Inflammatory macrophage (primary cell): ENCODE data around the gene STARD10.

Experiments used
- DNase-seq, 2 donors: peaks; one replicate each; pipeline ENCODE4 v3.0.0-alpha.2; 2020 to 2022

Gene STARD10

DNA sequence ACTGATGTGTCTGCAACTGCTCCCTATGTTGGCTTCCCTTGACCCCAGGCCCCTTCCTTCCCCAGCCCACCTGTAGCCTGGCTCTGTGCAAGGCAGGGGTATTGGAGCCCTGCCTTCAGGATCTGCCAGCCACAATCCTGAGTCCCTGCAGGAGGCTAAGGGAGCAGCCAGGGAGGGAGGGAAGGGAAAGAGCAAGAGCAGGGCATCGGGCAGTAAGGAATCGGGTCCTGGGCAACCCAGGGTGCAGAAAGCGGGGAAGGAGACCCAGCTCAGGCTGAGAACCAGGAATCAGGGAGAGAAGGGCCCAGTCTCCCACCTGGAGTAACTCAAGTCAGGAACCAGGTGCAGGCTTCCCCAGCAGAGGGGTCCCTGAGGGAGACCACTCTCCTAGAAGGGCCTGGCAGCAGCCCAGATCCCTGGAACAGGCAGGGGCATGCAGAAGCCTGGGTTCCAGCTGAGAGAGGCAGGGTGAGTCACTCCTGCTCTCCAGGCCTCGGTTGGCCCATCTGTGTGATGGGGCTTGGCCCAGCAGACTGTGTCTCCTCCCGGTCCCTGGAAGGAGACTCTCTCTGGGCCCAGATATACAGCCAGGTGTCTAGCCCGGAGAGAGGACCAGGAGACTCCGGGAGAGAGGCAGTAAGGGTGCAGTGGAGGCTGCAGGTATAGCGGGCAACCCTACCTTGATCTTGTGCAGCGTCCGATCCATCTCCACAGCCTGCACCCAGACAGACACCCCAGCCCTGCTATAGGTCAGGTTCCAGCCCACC is 13.4 kb downstream of the STARD10 start:
- DNase-seq: no peak

DNA sequence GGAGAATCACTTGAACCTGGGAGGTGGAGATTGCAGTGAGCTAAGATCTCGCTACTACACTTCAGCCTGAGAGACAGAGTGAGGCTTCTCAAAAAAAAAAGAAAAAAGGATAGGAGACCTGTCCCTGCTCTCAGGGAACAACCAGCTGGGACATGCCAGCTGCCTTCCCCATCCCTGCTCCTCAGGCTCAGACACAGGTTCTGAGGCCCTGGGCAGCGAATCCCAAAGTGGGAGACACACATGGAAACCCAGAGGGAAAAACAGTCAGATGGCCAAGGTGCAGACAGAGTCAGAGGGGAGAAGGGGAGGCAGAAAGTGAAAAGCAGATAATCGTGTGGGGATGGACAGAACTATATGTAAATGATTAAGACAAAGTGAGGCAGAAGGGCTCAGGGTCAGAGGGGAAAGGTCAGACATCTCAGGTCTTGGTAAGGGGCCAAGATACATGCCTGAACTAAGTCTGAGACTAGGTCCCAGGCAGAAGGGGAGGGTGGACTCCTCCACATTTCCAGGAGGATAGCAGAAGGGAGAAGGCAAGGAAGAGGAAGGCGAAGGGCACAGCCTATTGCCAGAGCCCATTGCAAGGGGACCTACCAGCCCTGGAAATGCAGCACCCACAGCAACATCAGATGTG is 14.2 kb downstream of the STARD10 start:
- no peak for DNase-seq

DNA sequence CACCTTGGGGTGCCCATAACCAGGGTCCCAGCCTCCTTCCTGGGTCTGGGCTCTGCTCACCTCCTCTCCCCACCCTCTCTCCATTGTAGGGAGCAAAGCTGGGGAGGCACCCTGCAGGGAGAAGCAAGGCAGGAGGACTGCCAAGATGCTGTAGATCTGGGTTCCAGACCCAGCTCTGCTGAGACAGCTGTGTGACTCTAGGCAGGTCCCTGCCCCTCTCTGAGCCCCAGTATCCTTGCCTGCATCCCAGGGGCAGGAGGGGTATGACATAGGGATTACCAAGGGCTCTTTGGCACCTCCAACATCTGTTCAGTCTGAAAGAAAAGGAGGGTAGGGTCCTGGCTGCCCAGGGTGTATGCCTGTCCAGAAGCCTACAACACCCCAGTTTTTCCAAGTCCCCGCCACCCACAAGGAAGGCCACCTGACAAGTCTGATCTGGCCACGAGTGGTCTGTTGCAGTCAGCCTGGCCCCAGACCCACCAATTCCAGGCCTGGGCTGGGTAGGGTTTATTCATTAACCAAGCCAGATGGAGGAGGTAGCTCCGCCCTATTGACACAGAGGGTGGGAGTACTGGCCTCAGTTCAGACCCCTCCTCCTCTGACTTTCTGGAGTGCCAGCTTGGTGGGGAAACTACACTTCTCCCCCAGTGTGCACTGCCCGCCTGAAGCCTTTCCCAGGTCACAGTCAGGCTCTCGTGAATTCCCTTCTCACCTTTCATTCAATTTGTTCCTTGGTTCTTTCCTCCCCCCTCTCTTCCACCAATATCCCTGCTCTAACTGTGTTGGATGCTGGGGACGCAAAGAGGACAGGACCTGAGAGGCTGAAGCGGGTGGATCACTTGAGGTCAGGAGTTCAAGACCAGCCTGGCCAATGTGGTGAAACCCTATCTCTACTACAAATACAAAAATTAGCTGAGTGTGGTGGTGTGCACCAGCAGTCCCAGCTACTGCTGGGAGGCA is 15.0 kb downstream of the STARD10 start:
- no peak for DNase-seq

DNA sequence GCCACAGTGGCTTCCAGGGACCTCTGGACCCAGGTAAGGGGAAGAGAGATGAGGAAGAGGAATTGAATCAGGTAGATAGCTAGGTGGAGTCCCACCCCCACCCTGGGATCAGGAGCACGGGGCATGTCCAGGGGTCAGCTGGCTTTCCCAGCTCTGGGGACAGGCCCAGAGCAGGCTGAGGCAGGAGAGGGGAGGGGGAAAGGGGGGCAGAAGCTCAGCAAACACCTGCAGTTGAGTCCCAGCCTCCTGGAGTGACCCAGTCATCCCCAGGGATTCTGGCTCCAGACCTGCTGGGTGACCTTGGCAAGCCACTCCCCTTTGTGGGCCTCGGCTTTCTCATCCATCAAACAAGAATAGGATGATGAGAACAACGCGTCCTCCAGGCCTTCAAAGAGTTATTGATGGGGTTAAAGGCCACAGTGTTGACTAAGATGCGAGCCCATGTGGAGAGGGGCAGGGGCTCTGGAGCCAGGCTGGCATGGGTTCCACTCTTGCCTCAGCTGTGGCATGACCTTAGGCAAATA is 16.0 kb downstream of the STARD10 start:
- DNase-seq: no peak

DNA sequence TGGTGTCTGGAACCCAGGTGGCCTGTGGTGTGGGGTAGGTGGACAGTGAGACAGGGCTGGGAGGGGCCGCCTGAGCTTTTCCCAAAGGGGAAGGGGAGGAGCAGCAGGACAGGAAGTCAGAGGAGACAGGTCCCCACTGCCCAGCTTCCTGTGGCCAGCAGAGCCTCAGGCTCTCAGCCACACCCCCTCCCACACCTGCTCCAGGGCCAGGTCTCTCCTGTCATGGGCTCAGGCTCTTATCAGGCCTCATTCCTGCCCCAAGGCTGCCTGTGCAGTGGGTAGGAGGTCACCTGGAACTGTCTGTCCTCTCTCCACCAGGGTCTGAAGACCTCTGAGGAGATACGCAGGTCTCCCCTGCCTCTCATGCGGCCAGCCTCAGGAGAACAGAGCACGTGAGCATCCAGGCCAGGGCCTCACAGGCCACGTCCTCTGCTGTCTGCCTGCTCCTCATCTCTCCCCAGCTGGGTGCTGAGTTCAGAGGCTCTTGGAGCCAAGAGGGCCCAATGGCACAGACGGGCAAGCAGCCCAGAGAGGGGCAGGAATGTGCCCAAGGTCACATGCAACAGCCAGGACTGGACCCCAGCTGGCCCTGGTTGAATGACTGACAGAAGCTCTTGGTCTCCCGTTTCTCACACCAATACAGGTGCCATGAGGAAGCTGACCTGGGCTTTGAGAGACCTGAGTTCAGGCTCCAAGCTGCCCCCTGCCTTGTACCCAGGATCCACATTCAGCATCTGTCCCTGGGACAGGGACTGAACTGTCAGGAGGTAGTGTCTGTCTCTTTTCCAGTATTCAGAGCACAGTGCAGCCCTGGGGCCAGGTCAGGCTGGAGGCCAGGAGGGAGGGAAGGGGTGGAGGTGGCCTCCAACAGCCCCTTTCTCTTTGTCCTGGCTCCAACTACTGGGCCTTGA is 16.7 kb downstream of the STARD10 start:
- no peak for DNase-seq

DNA sequence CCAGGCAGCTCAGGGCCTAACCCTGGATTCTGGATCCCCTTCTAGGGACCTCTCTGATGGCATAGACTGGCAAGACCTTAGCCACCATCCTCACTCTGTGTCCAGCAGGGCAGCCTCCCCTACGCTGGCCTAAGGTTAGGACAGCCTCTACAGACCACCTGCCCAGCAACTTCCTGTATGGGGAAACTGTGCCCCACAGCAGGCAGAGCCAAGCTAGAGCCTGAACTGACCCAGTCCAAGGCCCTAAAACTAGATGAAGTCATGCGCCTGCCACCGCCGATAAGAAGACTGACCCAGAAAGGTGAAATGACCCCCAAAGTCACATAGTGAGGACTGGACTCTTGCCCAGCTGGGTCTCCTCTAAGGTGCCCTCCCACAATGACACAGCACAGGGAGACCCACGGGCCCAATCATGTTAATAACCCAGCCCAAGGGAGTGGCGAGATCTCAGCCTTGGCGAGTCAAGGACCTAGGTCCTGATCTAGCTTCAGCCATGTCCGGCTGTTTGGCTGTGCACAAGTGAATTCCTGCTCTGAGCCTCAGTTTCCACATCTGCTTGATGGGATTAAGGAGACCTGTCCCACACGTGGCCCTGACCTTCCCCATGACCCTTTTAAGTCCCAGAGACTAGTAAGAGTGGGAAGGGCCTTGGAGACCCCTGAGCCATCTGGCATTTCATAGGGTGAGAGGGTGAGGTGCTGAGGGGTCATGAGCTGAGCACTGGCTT is 17.6 kb downstream of the STARD10 start:
- DNase-seq: no peak

DNA sequence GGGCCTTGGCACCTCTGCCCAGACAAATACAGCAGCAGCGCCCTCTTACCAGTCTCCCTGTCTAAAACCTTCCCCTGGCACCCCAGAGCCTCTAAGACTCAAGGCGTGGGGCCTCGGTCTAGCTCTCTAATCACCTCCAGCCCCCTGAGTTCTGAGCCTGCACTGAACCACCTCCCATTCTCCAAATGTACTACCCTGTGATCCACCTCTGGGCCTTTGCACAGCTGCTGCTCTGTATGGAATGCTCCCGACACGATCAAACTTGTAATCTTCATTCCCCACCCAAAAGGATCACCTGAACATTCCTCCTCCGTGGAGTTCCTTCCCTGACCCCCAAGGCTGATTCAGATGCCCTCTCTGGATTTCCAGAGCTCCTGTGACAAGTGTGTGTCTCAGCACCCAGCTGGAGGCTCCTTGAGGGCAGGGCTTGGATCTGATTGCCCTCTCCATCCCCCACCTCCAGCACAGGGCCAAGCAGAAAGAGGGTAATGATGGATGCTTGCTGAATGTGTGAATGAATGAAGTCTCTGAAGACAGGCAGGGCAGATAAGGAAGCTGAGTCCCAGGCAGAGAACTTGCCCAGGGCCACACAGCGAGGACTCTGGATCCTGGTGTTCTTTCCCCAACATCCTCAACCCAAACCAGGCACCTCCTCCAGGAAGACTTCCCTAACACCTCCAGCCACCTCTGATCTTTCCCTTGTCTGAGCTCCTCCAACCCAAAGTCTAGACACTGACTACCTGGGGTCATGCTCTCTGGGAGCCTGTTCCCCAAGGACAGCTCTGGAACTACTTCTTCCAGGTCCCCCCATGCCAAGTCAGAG is 18.3 kb downstream of the STARD10 start:
- DNase-seq: no peak

DNA sequence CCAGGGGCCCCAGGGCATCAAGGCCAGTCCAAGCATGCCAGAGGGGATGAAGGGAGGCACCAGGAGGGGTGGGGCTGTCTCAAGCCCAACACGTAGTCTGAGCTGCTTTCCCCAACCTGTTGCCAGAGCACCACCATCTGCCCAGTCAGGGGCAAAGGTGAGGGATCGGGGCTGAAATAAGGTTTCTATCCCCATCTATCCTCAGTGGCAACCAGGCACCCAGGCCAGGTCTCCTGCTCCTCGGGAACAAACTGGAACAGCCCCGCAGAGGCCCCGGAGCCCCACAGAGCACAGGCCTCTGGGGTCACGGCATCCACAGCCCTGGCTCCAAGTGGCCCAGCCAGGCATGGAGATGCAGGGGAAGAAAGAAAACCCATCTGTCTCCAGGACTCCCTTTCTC is 19.3 kb downstream of the STARD10 start:
- no peak for DNase-seq

DNA sequence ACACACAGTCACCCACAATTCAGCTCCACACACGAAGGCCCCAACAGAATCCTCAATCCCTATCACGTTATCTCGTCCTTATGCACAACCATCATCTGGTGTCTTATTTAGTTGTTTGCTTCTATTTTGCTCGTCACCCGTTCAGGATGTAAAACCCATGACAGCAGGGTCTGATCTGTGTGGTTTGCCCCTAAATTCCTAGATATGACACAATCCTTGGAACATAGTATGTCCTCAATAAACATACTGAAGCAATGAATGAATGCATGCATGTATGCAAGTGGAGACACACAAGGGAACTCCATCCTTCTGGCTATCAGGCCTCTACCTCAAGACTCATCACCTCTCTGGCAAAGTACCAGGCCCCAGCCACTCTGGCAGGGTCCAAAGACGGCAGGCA is 20.2 kb downstream of the STARD10 start:
- no peak for DNase-seq

DNA sequence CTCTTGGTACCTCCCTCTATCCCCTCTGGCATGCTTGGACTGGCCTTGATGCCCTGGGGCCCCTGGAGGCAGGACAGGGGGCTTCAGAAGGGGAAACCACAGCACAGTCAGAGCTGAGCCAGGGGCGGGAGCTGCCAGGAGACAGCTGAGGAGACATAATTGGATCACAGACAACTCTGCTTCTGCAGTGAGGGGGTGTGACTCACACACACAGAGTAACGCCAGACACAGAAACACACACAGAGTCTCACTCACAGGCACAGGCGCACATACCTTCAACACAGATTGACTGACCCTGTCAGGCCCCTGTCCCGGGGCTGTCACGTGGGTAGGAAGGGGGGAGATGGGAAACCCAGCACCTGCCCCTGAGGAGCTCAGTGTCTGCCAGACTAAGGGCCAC is 20.6 kb downstream of the STARD10 start:
- DNase-seq: no peak

DNA sequence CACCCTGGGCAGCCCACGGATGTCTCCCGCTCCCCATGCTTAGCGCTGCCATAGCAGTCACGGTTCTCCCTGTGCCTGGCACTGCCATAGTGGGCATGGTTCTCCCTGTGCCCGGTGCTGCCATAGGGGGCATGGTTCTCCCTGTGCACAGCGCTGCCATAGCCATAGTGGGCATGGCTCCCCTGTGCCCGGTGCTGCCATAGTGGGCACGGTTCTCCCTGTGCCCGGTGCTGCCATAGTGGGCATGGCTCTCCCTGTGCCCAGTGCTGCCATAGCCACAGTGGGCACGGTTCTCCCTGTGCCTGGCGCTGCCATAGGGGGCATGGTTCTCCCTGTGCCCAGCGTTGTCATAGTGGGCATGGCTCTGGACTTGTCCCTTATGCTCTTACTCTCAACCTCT is 21.8 kb downstream of the STARD10 start:
- DNase-seq: no peak

DNA sequence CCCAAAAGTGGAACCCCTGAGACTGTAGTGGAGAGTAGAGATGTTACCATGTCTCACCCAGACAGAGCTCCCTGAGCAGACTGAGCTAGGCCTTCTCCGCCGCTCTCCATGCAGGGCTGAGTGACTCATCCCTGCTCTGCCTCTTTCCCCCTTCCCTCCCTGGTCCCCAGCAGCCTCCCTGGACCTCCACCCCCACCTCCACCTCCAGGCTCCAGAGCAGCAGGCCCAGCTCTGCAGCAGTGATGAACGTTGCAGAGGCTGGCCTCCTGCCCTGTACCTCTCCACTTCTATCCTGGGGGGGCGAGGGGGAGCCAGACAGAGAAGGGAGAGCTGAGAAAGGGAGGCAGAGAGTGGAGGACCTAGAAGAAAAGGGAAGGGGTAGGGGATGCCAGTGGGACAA is 22.3 kb downstream of the STARD10 start:
- no peak for DNase-seq

DNA sequence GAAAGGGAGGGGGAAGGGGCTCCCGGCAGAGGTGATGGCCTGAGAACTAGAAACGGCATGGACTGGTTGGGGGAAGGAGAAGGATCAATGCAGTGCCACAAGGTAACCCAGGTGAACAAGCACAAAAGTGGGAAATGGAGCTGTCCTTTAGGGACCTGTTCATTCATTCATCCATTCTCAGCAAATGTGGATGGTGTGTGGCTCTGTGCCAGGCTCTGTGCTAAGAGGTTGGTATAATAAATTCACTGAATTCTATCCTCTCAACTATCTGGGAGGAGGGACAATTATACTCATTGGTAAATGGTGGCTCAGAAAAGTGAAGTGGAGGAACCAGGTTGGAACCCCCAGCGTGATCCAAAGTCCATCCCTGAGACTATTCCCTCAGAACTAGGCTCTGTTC is 23.0 kb downstream of the STARD10 start:
- no peak for DNase-seq

DNA sequence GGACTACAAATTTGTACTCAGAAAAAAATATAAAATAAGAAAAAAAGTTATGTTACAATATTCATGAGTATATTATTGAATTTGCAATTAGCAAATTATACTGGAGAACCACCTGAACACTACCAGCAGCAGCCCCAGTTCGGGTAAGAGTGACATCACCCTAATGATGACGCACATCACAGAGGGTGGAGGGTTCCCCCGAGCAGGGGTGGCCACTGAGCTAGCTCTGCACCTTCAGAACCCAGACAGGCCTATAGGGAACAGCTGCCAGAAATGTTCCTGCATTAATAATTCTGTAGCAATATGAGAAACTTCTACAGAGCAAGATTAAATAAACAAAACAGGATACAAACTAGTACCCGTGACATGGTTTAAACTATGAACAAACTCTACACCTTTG is 24.2 kb downstream of the STARD10 start:
- no peak for DNase-seq

DNA sequence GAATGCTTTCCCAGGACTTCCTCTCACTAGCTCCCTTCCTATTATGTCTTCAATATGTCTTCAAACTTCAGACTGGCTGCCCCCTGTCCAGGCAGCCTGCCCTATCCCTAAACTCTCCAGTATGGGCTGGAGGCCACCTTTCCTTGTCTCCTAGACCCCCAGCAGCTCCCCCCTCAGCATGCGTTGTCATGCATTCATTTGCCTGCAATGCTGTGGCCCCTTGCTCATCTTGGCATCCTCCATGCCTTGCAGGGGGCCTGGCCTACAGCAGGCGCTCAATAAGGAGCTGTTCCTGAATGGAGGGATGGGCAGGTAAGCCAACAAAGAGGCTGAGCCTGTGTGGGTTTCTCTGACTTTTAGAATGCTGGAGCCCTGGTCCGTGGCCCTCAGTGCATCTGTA is 25.3 kb downstream of the STARD10 start:
- no peak for DNase-seq

DNA sequence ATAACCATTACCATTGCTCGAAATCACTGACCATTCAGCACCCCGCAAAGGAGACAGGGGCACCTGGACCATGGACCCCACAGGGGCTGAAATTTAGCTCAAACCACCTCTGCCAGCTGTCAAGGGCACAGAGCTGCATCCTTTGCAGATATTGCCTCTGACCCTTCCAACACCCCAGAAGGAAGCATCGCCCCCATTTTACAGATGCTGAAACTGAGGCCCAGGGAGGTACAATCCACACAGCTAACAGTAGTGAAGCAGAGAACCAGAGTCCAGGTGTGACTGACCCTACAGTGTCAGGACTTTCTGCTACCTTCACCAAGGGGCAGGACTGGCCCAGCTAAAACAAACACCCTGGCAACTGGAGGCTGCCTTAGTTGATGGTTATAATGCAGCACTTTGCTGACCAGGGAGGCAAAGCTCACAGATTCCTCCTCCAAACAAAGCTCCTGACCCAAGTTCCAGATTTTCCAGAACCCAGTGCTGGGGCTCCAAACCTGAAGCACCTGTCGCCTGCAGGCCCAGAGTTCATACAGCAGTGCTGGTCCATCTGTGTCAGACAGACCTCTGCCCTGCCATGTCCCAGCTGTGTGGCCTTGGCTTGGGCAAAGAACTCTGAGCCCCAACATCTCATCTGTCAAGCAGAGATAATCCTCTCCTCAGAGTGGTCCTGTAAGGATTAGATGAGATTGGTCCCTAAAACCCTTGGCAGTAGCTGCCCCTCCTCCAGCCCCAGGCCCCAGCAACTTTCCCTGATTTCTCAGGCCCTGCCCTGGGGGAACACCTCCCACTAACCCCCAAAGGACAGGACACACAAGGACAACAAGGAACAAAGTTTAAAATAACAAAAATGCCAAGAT is 26.4 kb downstream of the STARD10 start:
- no peak for DNase-seq

DNA sequence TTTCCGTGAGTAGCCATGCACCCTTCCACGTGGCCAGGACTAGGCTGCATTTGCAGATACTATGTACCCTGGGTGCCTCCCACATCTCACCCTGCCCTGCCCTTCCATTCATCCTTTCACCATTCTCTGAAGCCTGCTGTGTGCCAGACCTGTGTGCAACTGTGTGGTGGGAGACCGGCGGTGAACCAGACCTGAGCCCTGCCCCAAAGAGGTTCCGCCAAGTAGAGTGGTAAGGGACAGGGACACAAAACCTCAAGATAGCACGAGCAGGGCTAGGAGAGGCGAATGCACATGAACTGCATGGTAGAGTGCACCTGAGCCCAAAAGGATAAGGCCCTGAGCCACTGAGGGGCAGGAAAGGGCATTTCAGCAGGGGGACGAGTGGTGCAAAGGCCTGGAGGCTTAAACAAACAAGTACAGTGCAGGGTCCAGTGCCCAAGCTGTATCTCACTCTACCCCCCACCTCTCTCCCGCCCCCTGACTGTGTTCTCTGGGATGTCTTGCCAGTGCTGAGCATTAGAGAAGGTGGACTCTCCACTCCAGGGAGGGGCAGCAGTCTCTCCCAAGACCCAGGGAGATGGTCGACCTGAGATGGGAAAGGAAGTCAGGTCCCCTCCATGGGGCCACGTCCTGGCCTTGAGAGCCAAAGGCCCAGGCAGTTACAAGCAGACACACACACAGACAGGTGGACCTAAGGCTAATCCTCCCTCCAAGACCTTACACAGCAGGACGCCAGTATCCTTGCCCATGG is 27.5 kb downstream of the STARD10 start:
- no peak for DNase-seq

DNA sequence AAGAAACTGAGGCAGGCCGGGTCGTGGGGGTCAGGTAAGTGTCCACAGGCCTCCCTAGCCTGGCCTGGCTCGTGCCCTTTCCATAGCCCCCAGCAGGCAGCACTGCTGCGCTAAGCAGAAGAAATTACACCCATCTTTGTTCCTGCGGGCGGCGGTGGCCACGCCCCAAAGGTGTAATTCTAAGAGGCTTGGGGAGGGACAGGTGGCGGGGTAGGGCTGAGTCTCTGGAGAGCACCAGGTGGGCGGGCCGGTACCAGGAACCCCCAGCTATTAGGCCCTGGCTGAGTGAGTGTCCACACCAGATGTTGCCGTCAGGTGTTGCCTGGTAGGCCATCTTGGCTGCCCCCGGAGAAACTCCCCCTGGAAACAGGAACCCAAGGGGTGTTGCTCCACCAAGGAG is 29.3 kb downstream of the STARD10 start:
- DNase-seq: no peak

DNA sequence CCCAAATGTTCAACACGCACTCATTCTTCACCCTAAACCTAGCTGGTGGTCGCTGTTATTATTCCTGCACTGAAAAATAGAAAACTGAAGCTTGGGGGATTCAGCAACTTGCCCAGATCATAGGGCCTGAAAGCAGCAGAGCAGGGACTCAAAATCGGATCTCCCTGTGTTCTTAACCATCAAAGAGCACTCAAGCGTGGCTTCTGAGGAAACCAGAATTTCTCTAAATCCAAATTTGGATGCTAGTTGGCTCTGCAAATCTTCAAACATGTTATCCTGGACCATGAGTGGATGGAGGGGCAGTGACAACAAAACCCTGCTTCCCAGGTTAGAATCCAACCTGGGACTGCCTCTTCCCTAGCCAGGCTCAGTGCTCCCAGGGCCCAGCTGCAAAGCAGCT is 30.0 kb downstream of the STARD10 start:
- no peak for DNase-seq
